Measurements from ENCODE around the gene NAA15.

NAA15 gene

DNA sequence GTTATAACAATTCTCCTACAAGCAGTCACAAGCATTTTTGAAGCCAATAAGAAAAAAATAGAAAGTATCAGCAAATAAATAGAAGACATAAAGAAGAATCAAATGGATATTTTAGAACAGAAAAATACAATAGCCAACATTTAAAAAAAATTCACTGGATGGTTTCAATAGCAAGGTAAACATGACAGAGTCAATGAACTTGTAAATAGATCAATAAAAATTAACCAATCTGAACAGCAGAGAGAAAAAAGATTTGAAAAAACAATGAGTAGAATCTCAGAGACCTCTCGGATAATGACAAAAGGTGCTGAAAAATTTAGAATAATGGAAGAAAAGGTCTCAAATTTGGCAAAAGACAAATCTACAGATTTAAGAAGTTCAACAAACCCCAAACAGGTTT is 119.3 kb downstream of the NAA15 start (continued):
- TF ChIP-seq ZNF639 (tag by site-specific recombination; IDR thresholded peaks at IDR 0.05) (no peak), ZSCAN23 (tag by site-specific recombination; IDR thresholded peaks at IDR 0.05) (no peak), HOXC10 (CRISPR knock-in tag; IDR thresholded peaks at IDR 0.05) (no peak), ZNF221 (tag by site-specific recombination; IDR thresholded peaks at IDR 0.05; ENCODE audit: borderline replicate concordance) (no peak), ZNF654 (tag by site-specific recombination; IDR thresholded peaks at IDR 0.05; ENCODE audit: low read depth) (no peak)

- CTCF ChIA-PET = no interaction called here
- Histone ChIP-seq H3K9me3 (ENCODE audit: control insufficient read depth, insufficient read depth, low read depth, low read length) (no peaks in the 10 kb centered on the region), H3K4me1 (ENCODE audit: control insufficient read depth, insufficient read depth, low read length) (no peaks in the 10 kb centered on the region), H3K36me3 (ENCODE audit: control insufficient read depth in 2 of 2, insufficient read depth in 1 of 2, low read length in 2 of 2) (peaks cover 0 to 5% of the 10 kb centered on the region in 2 experiments; a peak in 1 of 3 replicates), H3K27ac (ENCODE audit: extremely low read depth, low read depth, low read length) (no peak overlapping the region), H3K4me3 (ENCODE audit: low read depth, low read length) (no peak overlapping the region)
- TF ChIP-seq ZFP69B (tag by site-specific recombination; IDR thresholded peaks at IDR 0.05) (no peak), EGR2 (tag by site-specific recombination; IDR thresholded peaks at IDR 0.05; ENCODE audit: low read depth) (no peak), RBAK (tag by site-specific recombination; IDR thresholded peaks at IDR 0.05) (no peak), ZNF324 (tag by site-specific recombination; IDR thresholded peaks at IDR 0.05) (no peak), ZFP37 (tag by site-specific recombination; IDR thresholded peaks at IDR 0.05) (no peak), ZEB2 (tag by site-specific recombination; IDR thresholded peaks at IDR 0.05) (no peak), ZNF311 (tag by site-specific recombination; IDR thresholded peaks at IDR 0.05; ENCODE audit: borderline replicate concordance) (no peak), ZBTB48 (tag by site-specific recombination; IDR thresholded peaks at IDR 0.05) (no peak), ZNF266 (tag by site-specific recombination; IDR thresholded peaks at IDR 0.05; ENCODE audit: low read depth) (no peak), ZNF214 (tag by site-specific recombination; IDR thresholded peaks at IDR 0.05; ENCODE audit: borderline replicate concordance) (no peak), ZSCAN30 (tag by site-specific recombination; IDR thresholded peaks at IDR 0.05) (no peak), ZNF701 (tag by site-specific recombination; IDR thresholded peaks at IDR 0.05) (no peak), IKZF3 (tag by site-specific recombination; IDR thresholded peaks at IDR 0.05) (no peak), ZNF48 (tag by site-specific recombination; IDR thresholded peaks at IDR 0.05) (no peak), ZNF610 (tag by site-specific recombination; IDR thresholded peaks at IDR 0.05; ENCODE audit: borderline replicate concordance) (no peak), ZNF19 (tag by site-specific recombination; IDR thresholded peaks at IDR 0.05; ENCODE audit: low read depth) (no peak)
- TF ChIP-seq, protein P1, sequence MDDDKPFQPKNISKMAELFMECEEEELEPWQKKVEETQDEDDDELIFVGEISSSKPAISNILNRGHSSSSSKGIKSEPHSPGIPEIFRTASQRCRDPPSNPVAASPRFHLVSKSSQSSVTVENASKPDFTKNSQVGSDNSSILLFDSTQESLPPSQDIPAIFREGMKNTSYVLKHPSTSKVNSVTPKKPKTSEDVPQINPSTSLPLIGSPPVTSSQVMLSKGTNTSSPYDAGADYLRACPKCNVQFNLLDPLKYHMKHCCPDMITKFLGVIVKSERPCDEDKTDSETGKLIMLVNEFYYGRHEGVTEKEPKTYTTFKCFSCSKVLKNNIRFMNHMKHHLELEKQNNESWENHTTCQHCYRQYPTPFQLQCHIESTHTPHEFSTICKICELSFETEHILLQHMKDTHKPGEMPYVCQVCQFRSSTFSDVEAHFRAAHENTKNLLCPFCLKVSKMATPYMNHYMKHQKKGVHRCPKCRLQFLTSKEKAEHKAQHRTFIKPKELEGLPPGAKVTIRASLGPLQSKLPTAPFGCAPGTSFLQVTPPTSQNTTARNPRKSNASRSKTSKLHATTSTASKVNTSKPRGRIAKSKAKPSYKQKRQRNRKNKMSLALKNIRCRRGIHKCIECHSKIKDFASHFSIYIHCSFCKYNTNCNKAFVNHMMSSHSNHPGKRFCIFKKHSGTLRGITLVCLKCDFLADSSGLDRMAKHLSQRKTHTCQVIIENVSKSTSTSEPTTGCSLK (tag by site-specific recombination; IDR thresholded peaks at IDR 0.05) = no peak
- TF ChIP-seq, protein P2, sequence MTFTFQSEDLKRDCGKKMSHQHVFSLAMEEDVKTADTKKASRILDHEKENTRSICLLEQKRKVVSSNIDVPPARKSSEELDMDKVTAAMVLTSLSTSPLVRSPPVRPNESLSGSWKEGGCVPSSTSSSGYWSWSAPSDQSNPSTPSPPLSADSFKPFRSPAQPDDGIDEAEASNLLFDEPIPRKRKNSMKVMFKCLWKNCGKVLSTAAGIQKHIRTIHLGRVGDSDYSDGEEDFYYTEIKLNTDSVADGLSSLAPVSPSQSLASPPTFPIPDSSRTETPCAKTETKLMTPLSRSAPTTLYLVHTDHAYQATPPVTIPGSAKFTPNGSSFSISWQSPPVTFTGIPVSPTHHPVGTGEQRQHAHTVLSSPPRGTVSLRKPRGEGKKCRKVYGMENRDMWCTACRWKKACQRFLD (tag by site-specific recombination; IDR thresholded peaks at IDR 0.05) = no peak
- POLR2A ChIA-PET = no interaction called here
Measured at GRCh38 chr4:139436122-139436521, 134.8 kb downstream of the NAA15 start.
